Smooth muscle cell of the coronary artery (primary cell): ENCODE data around the gene VBP1. TPM values are rescaled to one million over a fixed set of nuclear protein-coding genes. Genes with fewer than 3 reads are reported as not detected.

Experiments
- total RNA-seq: library from RNA; depleted of rRNA; stranded (reverse); fragments of >200 nt; gene quantifications from 2 replicates; pipeline ENCODE4 v1.2.3, GENCODE V29; 2014; ENCODE audit warnings: low replicate concordance

VBP1 gene
- 17.1 and 52.7 TPM in 2 replicates for total RNA-seq

GRCh38 chrX:155216179-155216939 is at the start of gene VBP1:
VBP1 (plus strand) TSS chrX:155216460; CDS start chrX:155216483, 23 bp downstream.

GRCh38 chrX:155263854-155264628 is 47.8 kb downstream of the VBP1 start, which contains the start of gene RAB39B:
RAB39B (minus strand) TSS chrX:155264491; CDS start chrX:155264288, 203 bp downstream.

Other genes with a start within 250 kb of the VBP1 start
- 1.7 and 3.5 TPM in 2 replicates for gene F8, start 193.7 kb upstream of the VBP1 start, total RNA-seq
- 39.4 and 59.9 TPM in 2 replicates for gene FUNDC2, start 189.6 kb upstream of the VBP1 start, total RNA-seq
- 1.5 and 8.4 TPM in 2 replicates for gene CMC4, start 145.3 kb upstream of the VBP1 start, total RNA-seq
- gene MTCP1, start 145.3 kb upstream of the VBP1 start, total RNA-seq, result 11.5 and 15.2 TPM in 2 replicates
- gene BRCC3, start 145.0 kb upstream of the VBP1 start, total RNA-seq, result 9.2 and 12.1 TPM in 2 replicates
- 0.47 and 0.53 TPM in 2 replicates for gene RAB39B, start 48.0 kb downstream of the VBP1 start, total RNA-seq
- gene CLIC2, start 118.2 kb downstream of the VBP1 start, total RNA-seq, result 0.68 and 5.5 TPM in 2 replicates
- not detected in 2 replicates for gene F8A2, start 165.6 kb downstream of the VBP1 start, total RNA-seq
- gene F8A3, start 242.2 kb downstream of the VBP1 start, total RNA-seq, result 0.98 TPM in 1 of 2 replicates, not detected in the other